ENCODE data around the gene EPS15. TPM values are rescaled to one million over a fixed set of nuclear protein-coding genes. Genes with fewer than 3 reads are reported as not detected.

The EPS15 gene
- total and polyA plus RNA-seq, 7 donors, result 16.4 to 131 (median 72.4) TPM

DNA sequence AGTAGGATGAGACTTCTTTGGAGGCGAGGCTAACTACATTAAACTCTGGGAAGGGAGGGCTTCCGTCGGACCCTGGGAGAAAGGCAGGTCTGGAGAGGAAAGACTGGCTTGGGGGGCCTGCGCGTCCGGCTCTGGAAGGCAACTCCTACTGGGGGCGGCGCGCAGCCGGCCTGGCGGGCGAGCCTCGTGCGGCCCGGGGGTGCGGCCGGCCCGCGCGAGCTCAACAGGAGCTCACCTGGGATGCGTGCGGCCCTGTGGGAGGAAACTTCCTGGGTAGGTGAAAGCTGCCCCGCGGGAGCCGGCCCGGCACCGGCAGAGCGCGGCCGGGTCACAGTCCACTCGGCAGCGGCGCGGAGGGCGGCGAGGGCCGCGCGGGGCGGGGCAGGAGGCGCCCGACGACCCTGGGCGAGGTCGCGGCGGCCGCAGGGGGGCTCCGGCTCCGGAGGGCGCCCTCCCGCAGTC is 449 bp downstream of the EPS15 start:
- no peak for TF ChIP-seq EP300 (IDR thresholded peaks at IDR 0.05)
- TF ChIP-seq, protein P1, sequence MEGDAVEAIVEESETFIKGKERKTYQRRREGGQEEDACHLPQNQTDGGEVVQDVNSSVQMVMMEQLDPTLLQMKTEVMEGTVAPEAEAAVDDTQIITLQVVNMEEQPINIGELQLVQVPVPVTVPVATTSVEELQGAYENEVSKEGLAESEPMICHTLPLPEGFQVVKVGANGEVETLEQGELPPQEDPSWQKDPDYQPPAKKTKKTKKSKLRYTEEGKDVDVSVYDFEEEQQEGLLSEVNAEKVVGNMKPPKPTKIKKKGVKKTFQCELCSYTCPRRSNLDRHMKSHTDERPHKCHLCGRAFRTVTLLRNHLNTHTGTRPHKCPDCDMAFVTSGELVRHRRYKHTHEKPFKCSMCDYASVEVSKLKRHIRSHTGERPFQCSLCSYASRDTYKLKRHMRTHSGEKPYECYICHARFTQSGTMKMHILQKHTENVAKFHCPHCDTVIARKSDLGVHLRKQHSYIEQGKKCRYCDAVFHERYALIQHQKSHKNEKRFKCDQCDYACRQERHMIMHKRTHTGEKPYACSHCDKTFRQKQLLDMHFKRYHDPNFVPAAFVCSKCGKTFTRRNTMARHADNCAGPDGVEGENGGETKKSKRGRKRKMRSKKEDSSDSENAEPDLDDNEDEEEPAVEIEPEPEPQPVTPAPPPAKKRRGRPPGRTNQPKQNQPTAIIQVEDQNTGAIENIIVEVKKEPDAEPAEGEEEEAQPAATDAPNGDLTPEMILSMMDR (IDR thresholded peaks at IDR 0.05), result no peak
- no peak for TF ChIP-seq POLR2A (IDR thresholded peaks at IDR 0.05)
- TF ChIP-seq POLR2AphosphoS5 (IDR thresholded peaks at IDR 0.05), result no peak
- intact Hi-C loops (cut with DNase I), result loop anchor here (5.0 to 10.0 kb wide), 4 partner anchors 96 to 544 kb away; partner anchors contain the start of genes CDKN2C, OSBPL9 and RNF11
- WGBS, 2 donors, result 0 to 1% methylated on average over 52 of the region's 52 CpGs
- peak overlapping the region; percentile 68 to 96 (median 89) for H3K4me3 ChIP-seq
- H3K36me3 ChIP-seq, result no peaks in the 10 kb centered on the region
- H3K9me3 ChIP-seq, result no peaks in the 10 kb centered on the region
- peak; percentile 78 for DNase-seq
- peak overlapping the region; percentile 85 to 95 (median 92) for H3K27ac ChIP-seq
- H3K27me3 ChIP-seq, result no peaks in the 10 kb centered on the region
- H3K4me1 ChIP-seq, result peaks cover 3 to 42% (median 29%) of the 10 kb centered on the region in 4 donors

DNA sequence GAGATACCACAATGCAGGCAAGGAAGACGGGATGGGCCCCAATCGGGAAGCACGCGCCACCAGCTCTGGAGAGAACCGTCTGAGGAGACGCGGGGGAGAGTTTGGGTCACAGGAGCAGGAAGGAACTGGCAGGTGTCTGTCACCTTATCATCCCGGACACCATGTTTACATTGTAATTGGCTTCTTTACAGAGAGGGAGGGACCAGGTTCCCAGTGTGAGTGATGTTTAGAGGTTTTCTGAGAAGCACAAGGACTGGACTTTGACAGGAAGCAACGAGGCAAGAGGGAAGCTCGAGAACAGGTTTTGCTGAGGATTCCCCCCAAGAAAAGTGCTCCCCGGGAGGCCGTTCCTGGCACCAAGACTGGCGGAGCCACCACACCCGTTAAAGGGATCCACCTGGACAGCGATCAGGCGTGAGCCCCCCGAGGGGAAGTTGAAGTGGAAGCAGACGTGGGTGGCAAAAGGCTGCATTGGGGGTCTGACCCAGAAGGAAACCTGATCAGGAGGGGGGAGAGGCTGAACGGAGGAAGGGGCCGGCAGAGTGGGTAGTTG is 957 bp downstream of the EPS15 start:
- peak; percentile 68 for DNase-seq
- WGBS, 2 donors, result 1% methylated on average over 20 of the region's 20 CpGs
- intact Hi-C loops (cut with DNase I), result loop anchor here (5.0 to 10.0 kb wide), 4 partner anchors 96 to 543 kb away; partner anchors contain the start of genes CDKN2C, OSBPL9 and RNF11

DNA sequence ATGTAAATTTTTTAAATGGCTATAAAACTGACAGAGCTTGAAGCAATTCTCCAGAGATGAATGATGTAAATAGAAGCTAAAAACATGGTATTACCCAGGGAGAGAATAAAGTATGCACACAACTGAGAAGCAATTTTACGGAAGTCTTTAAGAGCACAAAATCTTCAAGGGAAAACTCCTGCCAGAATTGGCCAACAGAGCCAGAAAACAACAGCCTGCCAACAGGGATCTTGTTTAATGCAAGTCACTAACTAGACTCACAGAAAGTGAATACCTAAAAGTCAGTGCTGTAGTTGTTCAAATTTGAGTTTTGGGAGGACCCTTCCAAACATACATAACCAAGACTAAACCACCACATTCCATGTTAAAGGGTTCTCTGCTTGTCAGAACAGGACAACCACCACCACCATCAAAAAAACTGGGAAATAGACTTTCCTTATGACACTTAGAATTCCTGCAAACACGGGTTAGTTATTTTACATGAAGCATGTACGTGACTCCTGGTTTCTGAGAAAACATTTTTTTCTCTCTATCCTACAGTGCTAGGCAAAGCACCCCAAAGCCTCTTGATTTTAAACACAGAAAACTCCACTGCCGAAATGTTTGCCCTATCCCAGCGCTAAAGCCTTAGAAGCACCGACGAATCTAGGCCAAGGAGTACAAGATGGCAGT is 1.6 kb downstream of the EPS15 start:
- peak overlapping the region; percentile 68 to 96 (median 89) for H3K4me3 ChIP-seq
- H3K4me1 ChIP-seq, result peaks cover 3 to 53% (median 35%) of the 10 kb centered on the region in 4 donors
- 3 to 10% methylated on average over 7 of the region's 7 CpGs for WGBS, 2 donors
- intact Hi-C loops (cut with DNase I), result loop anchor here (5.0 to 10.0 kb wide), 4 partner anchors 95 to 543 kb away; partner anchors contain the start of genes CDKN2C, OSBPL9 and RNF11
- no peaks in the 10 kb centered on the region for H3K36me3 ChIP-seq
- H3K27me3 ChIP-seq, result no peaks in the 10 kb centered on the region
- H3K27ac ChIP-seq, result peak overlapping the region; percentile 85 to 95 (median 92)
- no peak for DNase-seq
- H3K9me3 ChIP-seq, result no peaks in the 10 kb centered on the region
- no peak for TF ChIP-seq POLR2A (IDR thresholded peaks at IDR 0.05)

More for the DNA sequence above, 957 bp downstream of the EPS15 start:
- H3K4me3 ChIP-seq, result peak overlapping the region; percentile 68 to 96 (median 89)
- no peaks in the 10 kb centered on the region for H3K9me3 ChIP-seq
- H3K36me3 ChIP-seq, result no peaks in the 10 kb centered on the region
- TF ChIP-seq POLR2A (IDR thresholded peaks at IDR 0.05) (peak in 1 of 2 donors; percentile 26), EP300 (IDR thresholded peaks at IDR 0.05) (no peak), POLR2AphosphoS5 (IDR thresholded peaks at IDR 0.05) (peak in 2 of 4 donors; percentile 20 to 33)
- H3K27ac ChIP-seq, result peak overlapping the region; percentile 85 to 95 (median 92)
- H3K27me3 ChIP-seq, result no peaks in the 10 kb centered on the region
- peaks cover 3 to 47% (median 32%) of the 10 kb centered on the region in 4 donors for H3K4me1 ChIP-seq

DNA sequence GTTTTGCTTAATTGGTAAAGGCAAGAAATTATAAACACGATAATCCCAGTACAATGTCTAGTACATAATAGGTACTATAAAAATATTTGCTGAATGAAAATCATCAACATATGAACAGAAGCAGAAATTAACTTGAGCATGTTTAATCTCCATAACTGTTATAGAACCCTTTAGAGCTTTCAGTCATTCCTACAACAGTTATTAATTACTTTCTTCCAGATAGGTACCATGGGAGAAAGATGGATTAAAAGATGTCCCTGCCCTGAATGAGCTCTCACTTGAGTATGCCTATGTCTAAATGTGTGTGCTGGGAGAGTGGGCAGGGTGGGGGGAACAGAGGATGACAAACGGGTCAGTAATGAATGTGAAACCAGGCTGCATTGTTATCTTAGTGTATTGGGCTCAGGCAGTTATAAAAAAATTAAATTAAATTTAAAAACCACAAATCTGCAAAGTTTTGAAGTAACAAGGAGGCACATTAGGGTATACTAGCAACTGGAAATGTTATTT is 2.4 kb downstream of the EPS15 start:
- Histone ChIP-seq H3K4me1 (peaks cover 3 to 61% (median 41%) of the 10 kb centered on the region in 4 donors), H3K27ac (peak overlapping the region; percentile 85 to 95 (median 92)), H3K4me3 (peak overlapping the region in 3 of 4 donors; percentile 89 to 96 (median 89))

DNA sequence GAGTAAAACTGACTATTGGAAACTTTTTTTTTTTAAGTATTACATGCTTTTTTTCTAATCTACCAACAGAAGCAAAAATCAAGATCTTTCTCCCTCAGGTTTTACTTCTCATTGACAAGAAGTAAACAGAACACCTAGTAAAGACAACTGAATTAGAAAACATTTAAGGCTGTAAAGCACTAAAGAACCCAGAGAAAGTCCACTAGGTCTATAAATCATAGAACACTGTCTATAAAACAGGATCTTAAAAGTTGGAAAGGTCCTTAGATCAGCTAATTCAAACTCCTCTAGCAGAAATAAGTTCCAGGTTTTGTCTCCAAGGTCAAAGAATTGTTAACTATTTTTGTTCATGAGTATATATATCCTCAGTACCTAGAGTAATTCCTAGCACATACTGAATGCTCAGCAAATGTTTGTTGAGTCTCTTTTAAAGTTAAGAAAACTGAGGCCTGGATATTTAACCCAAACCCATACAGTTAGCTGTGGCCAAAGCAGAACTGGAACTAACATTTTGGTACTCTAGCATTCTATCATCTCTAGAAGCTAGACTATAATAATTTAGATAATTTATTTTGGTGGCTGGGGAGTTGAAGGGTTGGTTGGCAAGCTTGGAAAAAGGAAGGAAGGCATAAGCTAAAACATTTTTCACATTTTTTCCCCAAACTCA is 3.0 kb downstream of the EPS15 start:
- Histone ChIP-seq H3K4me1 (peaks cover 3 to 66% (median 44%) of the 10 kb centered on the region in 4 donors), H3K9me3 (no peaks in the 10 kb centered on the region), H3K4me3 (peak overlapping the region in 2 of 4 donors; percentile 89), H3K27ac (peak overlapping the region; percentile 85 to 95 (median 92)), H3K27me3 (no peaks in the 10 kb centered on the region), H3K36me3 (no peaks in the 10 kb centered on the region)
- intact Hi-C loops (cut with DNase I), result loop anchor here (5.0 to 10.0 kb wide), 4 partner anchors 94 to 541 kb away; partner anchors contain the start of genes CDKN2C, OSBPL9 and RNF11
- TF ChIP-seq EP300 (IDR thresholded peaks at IDR 0.05), result no peak
- TF ChIP-seq POLR2A (IDR thresholded peaks at IDR 0.05), result no peak
- TF ChIP-seq, protein P1 (IDR thresholded peaks at IDR 0.05), result no peak
- no peak for TF ChIP-seq POLR2AphosphoS5 (IDR thresholded peaks at IDR 0.05)
- no peak for DNase-seq

More for the DNA sequence above, 2.4 kb downstream of the EPS15 start:
- WGBS, 2 donors, result 13 to 38% methylated on average over 2 of the region's 2 CpGs
- Histone ChIP-seq H3K27me3 (no peaks in the 10 kb centered on the region), H3K9me3 (no peaks in the 10 kb centered on the region), H3K36me3 (no peaks in the 10 kb centered on the region)
- no peak for TF ChIP-seq EP300 (IDR thresholded peaks at IDR 0.05)
- TF ChIP-seq POLR2AphosphoS5 (IDR thresholded peaks at IDR 0.05), result no peak
- TF ChIP-seq, protein P1 (IDR thresholded peaks at IDR 0.05), result no peak
- TF ChIP-seq POLR2A (IDR thresholded peaks at IDR 0.05), result no peak
- intact Hi-C loops (cut with DNase I), result loop anchor here (5.0 to 10.0 kb wide), 4 partner anchors 94 to 542 kb away; partner anchors contain the start of genes CDKN2C, OSBPL9 and RNF11
- no peak for DNase-seq
